Naive thymus-derived CD4-positive, alpha-beta T cell (primary cell): Measurements from ENCODE around the gene RHOBTB1. TPM values are rescaled to one million over a fixed set of nuclear protein-coding genes. Genes with fewer than 3 reads are reported as not detected.

ENCODE experiments used
- ATAC-seq: fragments of 150-1000 bp; cut with Tn5 transposase; 2 replicates; pipeline ENCODE4 v1.10.0; 2021; ENCODE audit warnings: mild to moderate bottlenecking, moderate library complexity
- CTCF ChIA-PET: fragments of 350-600 bp; sonication (Branson Sonifier 250); formaldehyde crosslinking; loops from one replicate; lab custom pipeline; 2021; ENCODE audit warnings: antibody characterized with exemption; lab: Charles Lee
- POLR2A ChIA-PET: fragments of 350-600 bp; sonication (Branson Sonifier 250); formaldehyde crosslinking; loops from one replicate; lab custom pipeline; 2021; ENCODE audit warnings: antibody characterized with exemption, inconsistent platforms; lab: Charles Lee
- DNase-seq, 9 donors: peaks; one replicate each; pipeline versions ENCODE4 v3.0.0 to v3.0.0-alpha.2; 2020 to 2022; ENCODE audit warnings: mixed read lengths in 1 of 9
- H3K27ac ChIP-seq: one replicate; pipeline ENCODE4 v1.7.0; 2013; ENCODE audit warnings: mild to moderate bottlenecking, low read depth, low read length, moderate library complexity
- H3K27me3 ChIP-seq, 2 donors: one replicate each; pipeline ENCODE4 v1.7.0; 2013; ENCODE audit warnings: low read length in 2 of 2, mild to moderate bottlenecking in 2 of 2, moderate library complexity in 2 of 2; ENCODE audit not compliant: control insufficient read depth in 2 of 2, insufficient read depth in 2 of 2
- H3K36me3 ChIP-seq, 3 experiments: 1 replicate in 2 of 3; 2 replicates in 1 of 3; pipeline ENCODE4 v1.7.0; 2013; ENCODE audit warnings: low read length in 3 of 3, mild to moderate bottlenecking in 3 of 3, moderate library complexity in 1 of 3; ENCODE audit not compliant: insufficient read depth in 3 of 3, control insufficient read depth in 2 of 3
- H3K4me1 ChIP-seq, 2 donors: one replicate each; pipeline ENCODE4 v1.7.0; 2013; ENCODE audit warnings: low read length in 2 of 2, mild to moderate bottlenecking in 2 of 2, moderate library complexity in 1 of 2; ENCODE audit not compliant: control insufficient read depth in 2 of 2, insufficient read depth in 2 of 2
- H3K4me3 ChIP-seq: 2 replicates; pipeline ENCODE4 v1.7.0; 2013; ENCODE audit warnings: mild to moderate bottlenecking, low read length
- H3K9me3 ChIP-seq, 3 experiments: 1 replicate in 2 of 3; 2 replicates in 1 of 3; pipeline ENCODE4 v1.7.0; 2013; ENCODE audit warnings: low read length in 3 of 3; ENCODE audit not compliant: control insufficient read depth in 2 of 3
- H3K27ac Mint-ChIP-seq, 9 donors: one replicate each; pipeline ENCODE4 v1.8.0; 2020 to 2022; ENCODE audit warnings: mixed read lengths in 9 of 9, mild to moderate bottlenecking in 8 of 9, moderate library complexity in 5 of 9, inconsistent platforms in 2 of 9
- H3K27me3 Mint-ChIP-seq, 5 donors: one replicate each; pipeline ENCODE4 v1.8.0; 2021 to 2022; ENCODE audit warnings: mixed read lengths in 5 of 5, mild to moderate bottlenecking in 1 of 5
- H3K36me3 Mint-ChIP-seq, 5 donors: one replicate each; pipeline ENCODE4 v1.8.0; 2020 to 2022; ENCODE audit warnings: mixed read lengths in 5 of 5, mild to moderate bottlenecking in 3 of 5, inconsistent platforms in 1 of 5
- H3K4me1 Mint-ChIP-seq, 7 donors: one replicate each; pipeline ENCODE4 v1.8.0; 2020 to 2022; ENCODE audit warnings: mixed read lengths in 7 of 7, mild to moderate bottlenecking in 3 of 7, inconsistent platforms in 1 of 7
- H3K4me3 Mint-ChIP-seq, 10 donors: one replicate each; pipeline ENCODE4 v1.8.0; 2020 to 2022; ENCODE audit warnings: mild to moderate bottlenecking in 10 of 10, mixed read lengths in 10 of 10, moderate library complexity in 6 of 10, inconsistent platforms in 2 of 10
- H3K9me3 Mint-ChIP-seq, 11 donors: one replicate each; pipeline ENCODE4 v1.8.0; 2020 to 2022; ENCODE audit warnings: mixed read lengths in 11 of 11, mild to moderate bottlenecking in 4 of 11, inconsistent platforms in 1 of 11, moderate library complexity in 1 of 11
- intact Hi-C, 2 donors: fragments of 100-400 bp; cut with micrococcal nuclease; formaldehyde crosslinking; loops; one replicate each; pipeline ENCODE4 v1.15.1; 2023
- polyA plus RNA-seq, 2 donors: library from polyadenylated mRNA; unstranded; fragments of 300-500 nt; fragmentation: Illumina TruSeq; gene quantifications; one replicate each; pipeline ENCODE4 v1.2.3, GENCODE V29; 2021
- total RNA-seq, 6 experiments: library from RNA in 5 of 6; stranded (reverse) in 5 of 6; gene quantifications; 1 replicate in 5 of 6; 2 replicates in 1 of 6; pipeline ENCODE4 v1.2.3 and lab custom pipeline; 2021 to 2026

Gene RHOBTB1
- total and polyA plus RNA-seq, 7 experiments from 2014 or later: 0.11 to 1.1 (median 0.22) TPM; not detected in 3

DNA sequence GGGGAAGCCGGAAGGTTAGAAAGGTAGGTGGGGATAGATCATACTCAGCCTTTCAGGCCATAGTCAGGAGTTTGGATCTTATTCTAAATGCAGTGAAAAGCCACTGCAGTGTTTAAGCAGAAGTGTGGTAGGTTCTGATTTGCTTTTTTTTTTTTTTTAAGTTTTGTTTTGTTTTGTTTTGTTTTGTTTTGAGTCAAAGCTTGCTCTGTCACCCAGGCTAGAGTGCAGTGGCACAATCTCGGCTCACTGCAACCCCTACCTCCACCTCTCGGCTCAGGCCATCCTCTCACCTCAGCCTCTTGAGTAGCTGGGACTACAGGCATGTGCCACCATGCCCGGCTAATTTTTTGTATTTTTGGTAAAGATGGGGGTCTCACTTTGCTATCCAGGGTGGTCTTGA, 23.5 kb downstream of the RHOBTB1 start:
- Histone ChIP-seq H3K27ac (no peak overlapping the region), H3K4me3 (no peak overlapping the region), H3K36me3 (no peaks in the 10 kb centered on the region), H3K27me3 (no peaks in the 10 kb centered on the region), H3K4me1 (no peaks in the 10 kb centered on the region), H3K9me3 (no peaks in the 10 kb centered on the region)
- Mint-ChIP-seq H3K27me3 (peaks cover 9 to 22% (median 11%) of the 10 kb centered on the region in 5 donors), H3K9me3 (peaks cover 0 to 4% (median 0%) of the 10 kb centered on the region in 11 donors), H3K4me1 (peaks cover 0 to 6% (median 0%) of the 10 kb centered on the region in 7 donors), H3K4me3 (no peak overlapping the region), H3K27ac (no peak overlapping the region), H3K36me3 (no peaks in the 10 kb centered on the region)
- ChIA-PET CTCF (no interaction called here), POLR2A (no interaction called here)
- DNase-seq (no peak), ATAC-seq (no peak)
- intact Hi-C loops: no loop called here

DNA sequence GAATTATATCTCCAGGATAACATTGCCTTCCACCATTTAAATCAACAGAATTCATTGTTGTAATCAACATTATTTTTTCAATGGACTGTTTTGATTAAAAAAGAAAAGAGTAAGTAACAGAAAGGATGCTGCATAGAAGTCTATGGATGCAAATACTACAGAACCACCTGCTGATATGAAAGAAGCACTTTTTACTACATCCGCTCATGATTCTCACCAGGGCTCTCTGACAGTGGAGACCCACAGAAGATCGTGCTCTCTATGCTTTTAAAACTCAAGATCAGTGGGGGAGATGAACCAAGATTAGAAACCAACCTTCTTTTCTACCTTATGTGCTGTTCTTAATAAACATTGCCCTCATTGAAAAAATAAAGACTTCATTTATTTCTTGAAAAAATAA, 24.4 kb downstream of the RHOBTB1 start:
- Histone ChIP-seq H3K36me3 (no peaks in the 10 kb centered on the region), H3K4me1 (no peaks in the 10 kb centered on the region), H3K27ac (no peak overlapping the region), H3K27me3 (no peaks in the 10 kb centered on the region), H3K9me3 (no peaks in the 10 kb centered on the region), H3K4me3 (no peak overlapping the region)
- CTCF ChIA-PET: interaction anchor here (0.5 kb wide), 1 partner anchor 28 kb away, joined by 3 read pairs; no protein-coding TSS in a partner anchor
- H3K9me3 Mint-ChIP-seq: peaks cover 0 to 4% (median 0%) of the 10 kb centered on the region in 11 donors
- H3K27me3 Mint-ChIP-seq: peaks cover 4 to 17% (median 7%) of the 10 kb centered on the region in 5 donors
- no peak overlapping the region for H3K4me3 Mint-ChIP-seq
- H3K27ac Mint-ChIP-seq: no peak overlapping the region
- DNase-seq (no peak), ATAC-seq (no peak)
- H3K4me1 Mint-ChIP-seq: peaks cover 0 to 6% (median 0%) of the 10 kb centered on the region in 7 donors
- POLR2A ChIA-PET: no interaction called here
- intact Hi-C loops: no loop called here
- H3K36me3 Mint-ChIP-seq: no peaks in the 10 kb centered on the region

DNA sequence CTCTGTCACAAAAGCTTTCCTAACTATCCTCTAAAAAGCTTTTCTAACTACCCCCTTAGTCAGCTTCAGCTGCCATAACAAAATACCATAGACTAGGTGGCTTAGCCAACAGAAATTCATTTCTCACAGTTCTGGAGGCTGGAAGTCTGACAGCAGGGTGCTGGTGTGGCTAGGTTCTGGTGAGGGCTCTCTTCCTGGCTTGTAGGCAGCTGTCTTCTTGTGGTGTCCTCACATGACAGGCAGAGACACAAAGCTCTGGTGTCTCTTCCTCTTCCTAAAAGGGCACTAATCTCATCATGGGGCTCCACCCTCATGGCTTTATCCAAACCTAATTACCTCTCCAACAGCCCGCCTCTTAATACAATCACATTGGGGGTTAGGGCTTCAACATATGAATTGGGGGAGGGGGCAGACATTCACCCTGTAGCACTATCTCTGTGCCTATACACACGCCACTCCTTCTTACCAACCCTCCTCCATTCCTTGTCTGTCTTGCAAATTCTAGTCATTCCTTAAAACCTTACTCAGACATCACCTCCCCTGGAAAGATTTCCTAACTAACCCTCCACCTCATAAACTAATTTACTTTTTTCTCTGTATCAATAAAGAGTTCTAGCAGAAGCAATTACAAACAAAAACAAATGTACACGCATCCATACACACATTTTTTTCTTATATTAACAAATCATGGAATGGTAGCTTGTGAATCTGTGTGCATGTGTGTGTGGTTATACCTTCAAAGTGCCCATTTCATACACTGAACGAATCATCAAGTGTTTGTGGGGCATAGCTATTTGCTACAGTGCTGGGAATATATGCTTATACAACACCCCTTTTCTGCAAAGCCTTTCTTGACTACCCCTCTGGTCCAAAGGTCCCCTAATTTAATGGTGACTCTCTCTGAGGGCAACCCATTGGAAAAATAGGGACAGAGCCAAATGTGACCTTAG, 26.4 kb downstream of the RHOBTB1 start:
- CTCF ChIA-PET: no interaction called here
- Mint-ChIP-seq H3K9me3 (peaks cover 0 to 4% (median 0%) of the 10 kb centered on the region in 11 donors), H3K4me3 (no peak overlapping the region), H3K27ac (no peak overlapping the region), H3K36me3 (no peaks in the 10 kb centered on the region), H3K27me3 (peaks cover 0 to 8% (median 4%) of the 10 kb centered on the region in 5 donors), H3K4me1 (peaks cover 0 to 6% (median 0%) of the 10 kb centered on the region in 7 donors)
- POLR2A ChIA-PET: no interaction called here
- no peaks in the 10 kb centered on the region for H3K4me1 ChIP-seq
- ATAC-seq (no peak), DNase-seq (no peak)
- no peak overlapping the region for H3K4me3 ChIP-seq
- no peak overlapping the region for H3K27ac ChIP-seq
- H3K36me3 ChIP-seq: no peaks in the 10 kb centered on the region
- intact Hi-C loops: no loop called here
- no peaks in the 10 kb centered on the region for H3K9me3 ChIP-seq
- H3K27me3 ChIP-seq: no peaks in the 10 kb centered on the region

DNA sequence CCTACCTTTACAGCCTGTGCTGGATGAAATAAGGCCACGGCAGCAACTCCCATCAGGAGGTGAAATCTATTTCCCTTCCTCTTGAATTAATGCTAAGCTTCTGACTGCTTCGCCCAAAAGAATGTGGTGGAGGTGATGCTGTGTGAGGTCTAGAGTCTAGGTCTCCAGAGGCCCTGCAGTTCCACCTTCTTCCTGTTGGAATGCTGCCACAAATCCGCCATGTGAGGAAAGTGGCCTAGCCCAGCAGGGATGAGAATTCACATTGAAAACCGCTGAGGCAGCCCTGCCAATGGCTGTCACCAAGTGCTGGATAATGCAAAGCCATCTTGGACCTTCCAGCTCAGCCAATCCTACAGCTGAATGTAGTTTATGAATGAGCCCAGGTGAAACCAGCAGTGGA, 28.0 kb downstream of the RHOBTB1 start:
- no peak overlapping the region for H3K27ac Mint-ChIP-seq

DNA sequence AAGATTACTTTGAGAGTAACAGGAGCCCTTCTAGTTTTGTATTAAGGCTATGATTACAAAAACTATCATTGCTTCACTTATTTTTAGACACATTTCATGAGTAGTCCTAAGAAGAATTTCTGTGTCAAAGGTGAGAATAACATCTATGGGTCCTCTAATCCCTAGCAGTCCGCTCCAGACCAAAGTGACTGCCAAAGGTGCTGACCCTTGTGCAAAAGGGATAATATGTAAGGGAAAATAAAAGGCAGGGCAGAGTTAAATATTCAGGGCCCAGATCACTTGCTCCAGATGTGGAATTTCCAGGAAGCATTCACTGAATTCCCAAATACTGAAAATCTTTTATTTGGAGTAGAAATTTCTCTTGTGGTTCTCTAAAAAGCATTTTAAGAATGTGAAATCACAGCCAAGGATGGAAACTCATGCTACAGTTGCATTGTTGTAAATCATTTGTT, 29.3 kb downstream of the RHOBTB1 start:
- Mint-ChIP-seq H3K4me3 (no peak overlapping the region), H3K36me3 (no peaks in the 10 kb centered on the region), H3K27me3 (peaks cover 7 to 15% (median 10%) of the 10 kb centered on the region in 5 donors), H3K4me1 (peaks cover 3 to 11% (median 10%) of the 10 kb centered on the region in 7 donors), H3K9me3 (peaks cover 0 to 4% (median 0%) of the 10 kb centered on the region in 11 donors), H3K27ac (no peak overlapping the region)
- ChIA-PET CTCF (no interaction called here), POLR2A (no interaction called here)
- Histone ChIP-seq H3K4me1 (no peaks in the 10 kb centered on the region), H3K36me3 (no peaks in the 10 kb centered on the region), H3K27ac (no peak overlapping the region), H3K4me3 (no peak overlapping the region), H3K27me3 (no peaks in the 10 kb centered on the region), H3K9me3 (no peaks in the 10 kb centered on the region)
- DNase-seq (no peak), ATAC-seq (no peak)
- intact Hi-C loops: no loop called here

More for the DNA sequence above, 28.0 kb downstream of the RHOBTB1 start:
- intact Hi-C loops: no loop called here
- Histone ChIP-seq H3K9me3 (no peaks in the 10 kb centered on the region), H3K4me3 (no peak overlapping the region), H3K27ac (no peak overlapping the region), H3K27me3 (no peaks in the 10 kb centered on the region), H3K36me3 (no peaks in the 10 kb centered on the region), H3K4me1 (no peaks in the 10 kb centered on the region)
- H3K4me1 Mint-ChIP-seq: peaks cover 0 to 4% (median 3%) of the 10 kb centered on the region in 7 donors
- H3K4me3 Mint-ChIP-seq: no peak overlapping the region
- ChIA-PET CTCF (no interaction called here), POLR2A (no interaction called here)
- ATAC-seq: no peak
- peaks cover 0 to 4% (median 0%) of the 10 kb centered on the region in 11 donors for H3K9me3 Mint-ChIP-seq
- DNase-seq: no peak
- no peaks in the 10 kb centered on the region for H3K36me3 Mint-ChIP-seq
- peaks cover 4 to 12% (median 8%) of the 10 kb centered on the region in 5 donors for H3K27me3 Mint-ChIP-seq

DNA sequence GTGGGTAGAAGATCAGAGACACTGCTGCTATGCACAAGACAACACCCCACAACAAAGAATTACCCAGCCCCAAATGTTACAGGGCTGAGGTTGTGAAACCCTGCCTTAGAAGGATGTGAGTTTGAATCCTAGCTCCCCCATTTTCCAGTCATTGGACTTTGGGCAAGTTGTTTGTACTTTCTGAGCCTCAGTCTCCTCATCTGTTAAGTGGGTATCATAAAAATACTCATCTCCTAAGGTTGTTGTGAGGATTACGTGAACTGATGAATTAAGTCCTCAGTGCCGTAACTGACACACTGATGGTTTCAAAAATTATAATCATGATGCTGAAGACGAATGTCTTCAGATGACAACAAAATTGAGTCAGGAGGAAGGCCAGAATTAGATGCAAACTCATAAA, 30.3 kb downstream of the RHOBTB1 start:
- no peak for DNase-seq
- Mint-ChIP-seq H3K4me1 (peaks cover 3 to 11% (median 10%) of the 10 kb centered on the region in 7 donors), H3K27ac (no peak overlapping the region), H3K9me3 (peaks cover 0 to 4% (median 0%) of the 10 kb centered on the region in 11 donors), H3K36me3 (no peaks in the 10 kb centered on the region), H3K27me3 (peaks cover 5 to 20% (median 10%) of the 10 kb centered on the region in 5 donors), H3K4me3 (no peak overlapping the region)
- no peak for ATAC-seq
- ChIA-PET POLR2A (no interaction called here), CTCF (no interaction called here)
- Histone ChIP-seq H3K4me1 (no peaks in the 10 kb centered on the region), H3K27me3 (no peaks in the 10 kb centered on the region), H3K27ac (no peak overlapping the region), H3K9me3 (no peaks in the 10 kb centered on the region), H3K4me3 (no peak overlapping the region), H3K36me3 (no peaks in the 10 kb centered on the region)
- intact Hi-C loops: no loop called here
